ENCODE results near the gene BCL2L14.

- TF ChIP-seq TAF1 (IDR thresholded peaks at IDR 0.05; ENCODE audit: borderline replicate concordance, insufficient read depth, low read length) (no peak), POLR2AphosphoS5 (IDR thresholded peaks at IDR 0.05; ENCODE audit: low read depth, low read length) (no peak), SIN3A (IDR thresholded peaks at IDR 0.05; ENCODE audit: borderline replicate concordance, insufficient read depth, low read length) (no peak)
Measured at GRCh38 chr12:12028668-12029402, 41.9 kb upstream of the BCL2L14 start.

Data from PFSK-1 (cell line).